HFFc6 (cell line): ENCODE results near the gene NFIA. TPM values are rescaled to one million over a fixed set of nuclear protein-coding genes. Genes with fewer than 3 reads are reported as not detected.

Experiments
- DNase-seq: peaks from one replicate; pipeline ENCODE4 v3.0.0-alpha.2; 2018
- H3K27ac Mint-ChIP-seq: 2 replicates; pipeline ENCODE4 v1.8.0; 2020; ENCODE audit warnings: mild to moderate bottlenecking, mixed read lengths
- H3K27me3 Mint-ChIP-seq: 2 replicates; pipeline ENCODE4 v1.8.0; 2021; ENCODE audit warnings: mild to moderate bottlenecking, moderate library complexity, mixed read lengths; ENCODE audit not compliant: insufficient read depth
- H3K36me3 Mint-ChIP-seq: 2 replicates; pipeline ENCODE4 v1.8.0; 2021; ENCODE audit warnings: low read depth, mixed read lengths
- H3K4me1 Mint-ChIP-seq: 2 replicates; pipeline ENCODE4 v1.8.0; 2020; ENCODE audit warnings: low read depth, mixed read lengths
- H3K4me3 Mint-ChIP-seq: 2 replicates; pipeline ENCODE4 v1.8.0; 2020; ENCODE audit warnings: mild to moderate bottlenecking, moderate library complexity, mixed read lengths
- H3K9me3 Mint-ChIP-seq: 2 replicates; pipeline ENCODE4 v1.8.0; 2020; ENCODE audit warnings: mild to moderate bottlenecking, mixed read lengths
- CTCF ChIP-seq: fragments of 200-600 bp; sonication (generic); IDR thresholded peaks from 2 replicates; pipeline ENCODE4 v1.5.0; 2021; ENCODE audit warnings: antibody characterized with exemption, mild to moderate bottlenecking
- total RNA-seq, 6 experiments: library from RNA; stranded (reverse); fragmentation: NEBNext Ultra II Directional; extraction: Animal tissue kit (Norgen Biotek cat#: 25700); gene quantifications; 2 replicates in 1 of 6; 3 replicates in 5 of 6; pipeline ENCODE4 v1.2.3, GENCODE V29; 2021

The NFIA gene
- total RNA-seq, 6 experiments from 2014 or later = 8.5 to 11.3 (median 10.4) TPM

- Mint-ChIP-seq H3K27ac (no peak overlapping the region), H3K4me3 (no peak overlapping the region), H3K4me1 (peaks cover 26% of the 10 kb centered on the region), H3K36me3 (no peaks in the 10 kb centered on the region), H3K27me3 (peaks cover 2% of the 10 kb centered on the region), H3K9me3 (no peaks in the 10 kb centered on the region)
- TF ChIP-seq CTCF = no peak
- DNase-seq = no peak
Observed at GRCh38 chr1:61334718-61335589, 252.6 kb downstream of the NFIA start.

- Mint-ChIP-seq H3K4me1 (peaks cover 19% of the 10 kb centered on the region), H3K4me3 (peak overlapping the region; percentile 3; the same call in 1 of the 2 replicates), H3K9me3 (no peaks in the 10 kb centered on the region), H3K36me3 (no peaks in the 10 kb centered on the region), H3K27ac (peak overlapping the region; percentile 22; the same call in 1 of the 2 replicates), H3K27me3 (peaks cover 2% of the 10 kb centered on the region)
- DNase-seq = no peak
- peak; percentile 56 for TF ChIP-seq CTCF
Observed at GRCh38 chr1:61337037-61337436, 254.7 kb downstream of the NFIA start.

GRCh38 chr1:61337441-61337951 is 255.1 kb downstream of the NFIA start:
- no peaks in the 10 kb centered on the region for H3K9me3 Mint-ChIP-seq
- no peak for TF ChIP-seq CTCF
- H3K27ac Mint-ChIP-seq = peak overlapping the region; percentile 72
- H3K36me3 Mint-ChIP-seq = no peaks in the 10 kb centered on the region
- DNase-seq = no peak
- H3K4me3 Mint-ChIP-seq = peak overlapping the region; percentile 85
- H3K27me3 Mint-ChIP-seq = peaks cover 2% of the 10 kb centered on the region
- H3K4me1 Mint-ChIP-seq = peaks cover 19% of the 10 kb centered on the region

- H3K36me3 Mint-ChIP-seq = no peaks in the 10 kb centered on the region
- peaks cover 19% of the 10 kb centered on the region for H3K4me1 Mint-ChIP-seq
- H3K27ac Mint-ChIP-seq = peak overlapping the region; percentile 72
- peaks cover 2% of the 10 kb centered on the region for H3K27me3 Mint-ChIP-seq
- peak; percentile 85 for TF ChIP-seq CTCF
- DNase-seq = peak; percentile 91
- peak overlapping the region; percentile 85 for H3K4me3 Mint-ChIP-seq
- no peaks in the 10 kb centered on the region for H3K9me3 Mint-ChIP-seq
Observed at GRCh38 chr1:61337981-61338848, 255.9 kb downstream of the NFIA start.

- H3K27me3 Mint-ChIP-seq = peaks cover 2% of the 10 kb centered on the region
- H3K4me3 Mint-ChIP-seq = peak overlapping the region; percentile 85
- H3K9me3 Mint-ChIP-seq = no peaks in the 10 kb centered on the region
- TF ChIP-seq CTCF = no peak
- H3K36me3 Mint-ChIP-seq = no peaks in the 10 kb centered on the region
- no peak overlapping the region for H3K27ac Mint-ChIP-seq
- no peak for DNase-seq
- peaks cover 19% of the 10 kb centered on the region for H3K4me1 Mint-ChIP-seq
Observed at GRCh38 chr1:61338899-61339298, 256.5 kb downstream of the NFIA start.
